ENCODE results near the gene CC2D2A.

DNA sequence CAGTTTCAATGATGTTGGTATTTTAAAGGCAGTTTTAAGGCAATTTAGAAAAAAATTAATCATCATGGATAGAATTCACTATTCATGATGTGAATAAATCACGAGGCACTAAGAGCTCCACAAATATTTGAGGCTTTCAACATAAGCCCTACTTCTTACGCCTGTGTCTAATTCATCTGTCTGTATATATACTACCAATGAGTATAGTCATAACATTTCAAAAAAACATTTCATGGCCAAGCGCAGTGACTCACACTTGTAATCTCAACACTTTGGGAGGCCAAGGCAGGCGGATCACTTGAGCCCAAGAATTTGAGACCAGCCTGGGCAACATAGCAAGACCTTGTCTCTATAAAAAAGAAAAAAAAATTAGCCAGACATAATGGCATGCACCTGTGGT is 129.0 kb downstream of the CC2D2A start:
- TF ChIP-seq SIN3A (IDR thresholded peaks at IDR 0.05; ENCODE audit: borderline replicate concordance, insufficient read depth, low read depth, low read length), result no peak
- TF ChIP-seq, protein P1, sequence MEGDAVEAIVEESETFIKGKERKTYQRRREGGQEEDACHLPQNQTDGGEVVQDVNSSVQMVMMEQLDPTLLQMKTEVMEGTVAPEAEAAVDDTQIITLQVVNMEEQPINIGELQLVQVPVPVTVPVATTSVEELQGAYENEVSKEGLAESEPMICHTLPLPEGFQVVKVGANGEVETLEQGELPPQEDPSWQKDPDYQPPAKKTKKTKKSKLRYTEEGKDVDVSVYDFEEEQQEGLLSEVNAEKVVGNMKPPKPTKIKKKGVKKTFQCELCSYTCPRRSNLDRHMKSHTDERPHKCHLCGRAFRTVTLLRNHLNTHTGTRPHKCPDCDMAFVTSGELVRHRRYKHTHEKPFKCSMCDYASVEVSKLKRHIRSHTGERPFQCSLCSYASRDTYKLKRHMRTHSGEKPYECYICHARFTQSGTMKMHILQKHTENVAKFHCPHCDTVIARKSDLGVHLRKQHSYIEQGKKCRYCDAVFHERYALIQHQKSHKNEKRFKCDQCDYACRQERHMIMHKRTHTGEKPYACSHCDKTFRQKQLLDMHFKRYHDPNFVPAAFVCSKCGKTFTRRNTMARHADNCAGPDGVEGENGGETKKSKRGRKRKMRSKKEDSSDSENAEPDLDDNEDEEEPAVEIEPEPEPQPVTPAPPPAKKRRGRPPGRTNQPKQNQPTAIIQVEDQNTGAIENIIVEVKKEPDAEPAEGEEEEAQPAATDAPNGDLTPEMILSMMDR (IDR thresholded peaks at IDR 0.05), result no peak
- TF ChIP-seq POLR2AphosphoS5 (IDR thresholded peaks at IDR 0.05; ENCODE audit: low read depth, low read length), result no peak

All from Panc1 (cell line).